Progenitor cell of endocrine pancreas (in vitro differentiated cells): ENCODE results near the gene C10orf105. TPM values are rescaled to one million over a fixed set of nuclear protein-coding genes. Genes with fewer than 3 reads are reported as not detected.

Experiments
- DNase-seq: peaks from one replicate; pipeline ENCODE4 v3.0.0; 2021; ENCODE audit warnings: low spot score; ENCODE audit not compliant: unreplicated experiment
- H3K27ac Mint-ChIP-seq: 2 replicates; pipeline ENCODE4 v1.8.0; 2021; ENCODE audit warnings: mild to moderate bottlenecking, moderate library complexity, mixed read lengths
- H3K27me3 Mint-ChIP-seq: 2 replicates; pipeline ENCODE4 v1.8.0; 2021; ENCODE audit warnings: mixed read lengths
- H3K36me3 Mint-ChIP-seq: 2 replicates; pipeline ENCODE4 v1.8.0; 2022; ENCODE audit warnings: mixed read lengths; ENCODE audit not compliant: insufficient read depth
- H3K4me1 Mint-ChIP-seq: 2 replicates; pipeline ENCODE4 v1.8.0; 2021; ENCODE audit warnings: low read depth, mixed read lengths
- H3K4me3 Mint-ChIP-seq: 2 replicates; pipeline ENCODE4 v1.8.0; 2021; ENCODE audit warnings: low read depth, mild to moderate bottlenecking, moderate library complexity, mixed read lengths
- H3K9me3 Mint-ChIP-seq: 2 replicates; pipeline ENCODE4 v1.8.0; 2021; ENCODE audit warnings: low read depth, mixed read lengths
- CTCF ChIP-seq: fragments of 200-600 bp; sonication (generic); IDR thresholded peaks from one replicate; pipeline ENCODE4 v1.5.0; 2021; ENCODE audit warnings: antibody characterized with exemption, mild to moderate bottlenecking; ENCODE audit not compliant: unreplicated experiment
- total RNA-seq: library from RNA; stranded (reverse); gene quantifications from 2 replicates; pipeline ENCODE4 v1.2.1, GENCODE V29; 2021

C10orf105 gene
- total RNA-seq, 1 donor from 2014 or later = not detected

GRCh38 chr10:71688256-71688655 lies 31.3 kb downstream of the C10orf105 start:
- peak overlapping the region; percentile 97 for H3K27ac Mint-ChIP-seq

GRCh38 chr10:71687480-71687879 lies 32.1 kb downstream of the C10orf105 start:
- Mint-ChIP-seq H3K9me3 (peaks cover 4% of the 10 kb centered on the region), H3K27ac (no peak overlapping the region), H3K36me3 (peaks cover 3% of the 10 kb centered on the region), H3K4me3 (no peak overlapping the region), H3K27me3 (peaks cover 34% of the 10 kb centered on the region), H3K4me1 (no peaks in the 10 kb centered on the region)
- DNase-seq = no peak
- no peak for TF ChIP-seq CTCF

More at GRCh38 chr10:71688256-71688655, 31.3 kb downstream of the C10orf105 start:
- Mint-ChIP-seq H3K4me3 (no peak overlapping the region), H3K27me3 (peaks cover 27% of the 10 kb centered on the region), H3K9me3 (peaks cover 4% of the 10 kb centered on the region), H3K36me3 (peaks cover 3% of the 10 kb centered on the region), H3K4me1 (no peaks in the 10 kb centered on the region)
- TF ChIP-seq CTCF = no peak
- no peak for DNase-seq

- no peak for TF ChIP-seq CTCF
- no peak for DNase-seq
- peaks cover 3% of the 10 kb centered on the region for H3K36me3 Mint-ChIP-seq
- no peaks in the 10 kb centered on the region for H3K4me1 Mint-ChIP-seq
- peaks cover 4% of the 10 kb centered on the region for H3K9me3 Mint-ChIP-seq
- H3K4me3 Mint-ChIP-seq = no peak overlapping the region
- no peak overlapping the region for H3K27ac Mint-ChIP-seq
- peaks cover 35% of the 10 kb centered on the region for H3K27me3 Mint-ChIP-seq
These were observed 32.5 kb downstream of the C10orf105 start for GRCh38 chr10:71687077-71687476.

GRCh38 chr10:71685554-71686232 lies 33.9 kb downstream of the C10orf105 start:
- Mint-ChIP-seq H3K9me3 (peaks cover 4% of the 10 kb centered on the region), H3K27me3 (peaks cover 41% of the 10 kb centered on the region), H3K36me3 (peaks cover 3% of the 10 kb centered on the region), H3K27ac (no peak overlapping the region), H3K4me3 (no peak overlapping the region), H3K4me1 (no peaks in the 10 kb centered on the region)
- DNase-seq = no peak
- no peak for TF ChIP-seq CTCF

- Mint-ChIP-seq H3K9me3 (peaks cover 4% of the 10 kb centered on the region), H3K4me1 (no peaks in the 10 kb centered on the region), H3K27me3 (peaks cover 48% of the 10 kb centered on the region), H3K27ac (no peak overlapping the region), H3K36me3 (peaks cover 3% of the 10 kb centered on the region), H3K4me3 (no peak overlapping the region)
- TF ChIP-seq CTCF = no peak
- DNase-seq = no peak
These were observed 35.0 kb downstream of the C10orf105 start for GRCh38 chr10:71684356-71685173.
